ENCODE data around the gene C10orf53.
"Not testable (repeated sequence)": the region's sequence is repeated elsewhere in the genome, so short reads cannot be mapped to it uniquely, and the experiment has no call there.

C10orf53 gene

DNA sequence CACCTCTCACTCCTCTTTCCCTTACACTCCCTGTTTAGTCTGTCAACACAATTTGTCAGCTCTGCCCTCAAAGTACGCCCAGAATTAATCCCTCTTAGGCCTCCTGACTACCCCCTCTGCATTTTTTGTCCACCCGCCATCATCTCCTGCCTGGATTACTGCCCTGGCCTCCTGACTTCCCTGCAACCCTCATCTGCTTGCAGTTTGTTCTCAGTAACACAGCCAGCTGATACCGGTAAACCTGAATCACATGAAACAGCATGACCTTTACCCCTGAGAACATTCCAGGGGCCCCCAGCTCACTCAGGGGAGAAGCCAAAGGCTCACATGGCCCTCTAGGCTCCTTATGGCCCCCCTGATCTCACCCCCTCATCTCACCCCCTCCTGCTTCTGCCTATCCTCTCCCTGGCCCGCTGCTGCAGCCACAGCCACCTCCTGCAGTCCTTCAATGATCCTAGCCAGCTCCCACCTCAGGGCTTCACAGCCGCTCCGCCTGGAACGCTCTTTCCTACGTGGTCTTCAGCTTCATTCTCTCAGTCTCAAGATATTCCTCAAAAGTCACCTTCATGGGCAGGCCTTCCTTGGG is 8.9 kb downstream of the C10orf53 start:
- no peak for DNase-seq

DNA sequence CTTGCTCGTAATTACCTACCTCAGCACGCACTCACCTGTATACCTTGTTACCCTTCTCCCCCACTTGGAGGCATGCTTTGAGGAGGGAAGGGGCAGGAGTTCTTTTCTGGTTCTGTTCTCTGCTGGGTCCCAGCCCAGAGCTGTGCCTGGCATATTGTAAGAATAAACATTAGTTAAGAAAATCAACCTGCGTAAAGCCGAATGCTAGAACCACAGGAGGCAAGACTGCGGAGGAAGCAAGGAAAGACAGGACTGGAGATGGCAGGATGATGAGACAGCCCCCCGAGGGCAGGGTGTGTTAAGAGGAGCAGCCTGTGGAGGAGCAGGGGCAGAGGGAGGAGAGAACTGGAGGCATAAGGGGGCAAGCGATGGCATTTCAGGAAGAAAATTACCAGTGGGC is 9.5 kb downstream of the C10orf53 start:
- DNase-seq, result no peak

GRCh38 chr10:49689882-49690510 is 10.5 kb downstream of the C10orf53 start:
- DNase-seq, result no peak

DNA sequence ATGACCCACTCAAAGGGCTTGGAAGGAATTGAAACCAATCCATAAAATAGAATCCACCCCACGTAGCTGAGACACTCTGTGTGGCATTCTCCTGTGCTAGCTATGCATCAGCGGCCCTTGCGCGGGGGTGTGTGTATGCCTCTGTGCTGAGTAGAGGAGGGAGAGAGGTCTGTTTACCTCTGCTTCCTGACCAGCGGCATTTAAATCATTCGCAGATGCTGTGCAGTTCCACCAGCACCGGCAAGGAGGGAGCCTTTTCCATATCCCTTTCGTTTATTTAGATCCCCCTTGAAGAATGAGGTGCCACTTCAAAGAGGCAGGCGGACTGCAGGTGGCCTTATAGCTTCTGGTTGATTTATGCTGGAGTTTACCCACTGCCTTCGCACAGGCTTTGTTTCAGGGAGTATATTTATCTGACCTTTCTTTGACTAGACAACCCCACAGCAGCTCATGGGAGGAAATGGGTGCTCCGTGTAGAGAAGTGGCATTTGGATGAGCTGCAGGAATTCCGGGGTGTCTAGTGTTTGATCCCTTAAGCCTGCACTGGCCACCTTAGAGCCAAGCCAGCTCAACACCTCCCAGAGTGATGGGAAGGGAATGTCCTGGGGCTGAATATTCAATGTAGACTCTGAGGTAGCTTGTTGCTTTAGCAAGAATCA is 11.4 kb downstream of the C10orf53 start:
- DNase-seq, result no peak

DNA sequence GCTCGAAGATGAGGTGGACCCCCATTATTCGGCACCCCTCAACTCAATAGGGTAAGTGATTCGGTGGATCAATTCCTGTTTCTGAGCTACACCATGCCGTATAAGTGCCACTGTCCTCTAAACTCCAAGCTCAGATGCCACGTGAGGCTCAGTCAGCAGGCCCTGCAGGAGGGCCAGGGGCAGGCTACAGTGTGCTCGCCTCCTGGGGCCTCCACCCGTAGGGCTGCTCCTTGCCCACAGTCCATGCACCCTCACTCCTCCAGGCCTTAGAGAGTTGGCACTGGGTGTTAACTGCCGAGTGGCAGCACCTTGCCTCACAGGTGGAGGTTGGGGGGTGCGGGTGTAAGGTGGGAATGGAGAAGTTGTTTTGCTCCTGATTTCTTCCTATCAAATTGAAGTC is 12.1 kb downstream of the C10orf53 start:
- no peak for DNase-seq

- no peak for DNase-seq
These were observed 15.0 kb downstream of the C10orf53 start for GRCh38 chr10:49694466-49694865.

- no peak for DNase-seq
These were observed 16.9 kb downstream of the C10orf53 start for GRCh38 chr10:49696311-49696710.

- no peak for DNase-seq
These were observed 19.2 kb downstream of the C10orf53 start for GRCh38 chr10:49698679-49699078.

DNA sequence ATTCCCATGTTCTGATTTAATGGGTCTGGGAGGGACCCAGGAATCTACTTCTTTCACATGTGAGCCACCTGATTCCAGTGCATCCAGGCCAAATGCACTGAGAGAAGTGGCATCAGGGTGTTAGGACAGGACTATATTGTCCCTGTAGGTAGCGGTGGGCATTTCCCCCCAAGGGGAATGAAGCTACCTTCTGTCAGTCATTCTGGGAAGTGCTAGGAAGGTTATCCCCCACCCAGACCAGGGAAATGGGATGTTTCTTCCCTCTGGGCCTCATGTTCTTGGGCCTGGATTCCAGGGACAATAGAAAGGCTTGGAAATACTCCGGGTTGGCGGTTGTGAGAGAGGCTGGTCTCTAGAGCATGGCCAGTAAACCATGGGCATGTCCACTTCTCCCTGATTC is 20.8 kb downstream of the C10orf53 start:
- DNase-seq, result no peak

- DNase-seq, result no peak
These were observed 21.5 kb downstream of the C10orf53 start for GRCh38 chr10:49700997-49701396.

GRCh38 chr10:49707585-49707984 is 28.1 kb downstream of the C10orf53 start:
- DNase-seq, result no peak

DNA sequence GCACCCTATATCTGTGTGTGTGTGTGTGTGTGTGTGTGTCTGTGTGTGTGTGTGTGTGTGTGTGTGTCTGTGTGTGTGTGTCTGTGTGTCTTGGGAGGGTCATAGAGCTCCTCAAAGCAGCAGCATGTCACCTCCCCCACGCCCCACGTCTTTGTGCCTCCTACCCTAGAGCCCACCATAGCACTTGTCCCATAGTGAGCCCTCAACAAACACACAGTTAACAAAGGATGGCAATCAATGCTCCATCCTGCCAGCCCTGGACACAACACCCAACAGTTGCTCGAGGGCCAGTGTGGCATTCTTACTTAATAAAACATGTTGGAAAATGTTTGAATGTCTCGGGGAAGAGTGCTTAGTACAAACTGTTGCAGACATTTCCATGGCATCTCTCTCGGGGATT is 30.5 kb downstream of the C10orf53 start:
- DNase-seq, result no peak

GRCh38 chr10:49710966-49711365 is 31.5 kb downstream of the C10orf53 start:
- no peak for DNase-seq

- DNase-seq, result no peak
These were observed 32.0 kb downstream of the C10orf53 start for GRCh38 chr10:49711481-49711880.

- DNase-seq, result no peak
These were observed 33.8 kb downstream of the C10orf53 start for GRCh38 chr10:49713266-49713665.

GRCh38 chr10:49715157-49715556 is 35.7 kb downstream of the C10orf53 start:
- not testable (repeated sequence) for DNase-seq

DNA sequence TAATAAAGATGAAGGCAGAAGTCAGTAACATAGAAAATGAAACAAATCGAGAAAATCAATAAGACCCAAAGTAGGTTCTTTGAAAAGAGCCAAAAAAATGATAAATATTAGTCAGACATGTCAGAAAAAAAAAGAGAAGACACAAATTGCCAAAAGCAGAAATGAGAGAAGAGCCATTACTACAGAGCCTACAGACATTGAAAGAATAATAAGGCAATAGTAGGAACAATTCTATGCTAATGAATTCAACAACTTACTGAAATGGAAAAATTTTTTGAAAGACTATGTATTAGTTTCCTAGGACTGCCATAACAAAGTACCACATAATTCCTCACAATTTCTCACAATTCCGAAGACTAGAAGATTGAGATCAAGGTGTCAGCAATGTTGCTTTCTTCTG is 47.1 kb downstream of the C10orf53 start:
- DNase-seq, result no peak

DNA sequence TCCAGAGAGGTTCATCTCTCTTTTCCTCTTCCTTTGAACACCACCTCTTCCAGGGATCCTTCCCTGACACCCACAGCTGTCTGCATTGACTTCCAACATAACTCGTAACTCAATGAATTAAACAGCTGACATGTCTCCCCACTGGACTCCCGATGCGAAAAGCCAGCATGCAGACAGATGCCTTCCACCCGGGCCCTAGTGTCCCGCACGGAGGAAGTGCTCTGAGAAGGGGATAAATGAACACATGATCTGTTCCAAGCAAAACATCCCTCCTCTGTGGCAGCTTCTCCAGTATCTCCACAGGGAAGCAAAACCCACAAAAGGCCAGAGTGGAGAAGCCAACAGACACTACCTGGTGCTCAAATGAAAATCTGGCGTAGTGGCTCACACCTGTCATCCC is 54.4 kb downstream of the C10orf53 start:
- DNase-seq, result no peak

DNA sequence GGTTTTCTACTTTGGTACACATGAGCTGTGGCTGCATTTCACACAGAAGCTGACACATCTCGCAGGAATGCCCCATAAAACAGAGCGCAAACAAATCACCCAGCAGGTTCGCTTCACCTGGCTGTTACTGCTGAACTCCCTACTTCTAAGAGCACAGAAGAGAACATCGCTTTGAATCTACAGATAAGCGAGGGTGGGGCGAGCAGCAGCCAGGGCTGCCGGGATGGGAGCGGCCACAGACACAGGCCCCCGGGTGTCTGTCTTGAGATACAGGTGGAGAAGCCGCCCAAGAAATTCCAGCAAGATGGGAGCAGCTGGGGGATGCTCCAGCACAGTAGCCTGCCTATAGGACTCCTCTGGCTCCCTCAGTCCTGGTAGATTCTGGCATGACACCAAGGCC is 55.2 kb downstream of the C10orf53 start:
- no peak for DNase-seq

DNA sequence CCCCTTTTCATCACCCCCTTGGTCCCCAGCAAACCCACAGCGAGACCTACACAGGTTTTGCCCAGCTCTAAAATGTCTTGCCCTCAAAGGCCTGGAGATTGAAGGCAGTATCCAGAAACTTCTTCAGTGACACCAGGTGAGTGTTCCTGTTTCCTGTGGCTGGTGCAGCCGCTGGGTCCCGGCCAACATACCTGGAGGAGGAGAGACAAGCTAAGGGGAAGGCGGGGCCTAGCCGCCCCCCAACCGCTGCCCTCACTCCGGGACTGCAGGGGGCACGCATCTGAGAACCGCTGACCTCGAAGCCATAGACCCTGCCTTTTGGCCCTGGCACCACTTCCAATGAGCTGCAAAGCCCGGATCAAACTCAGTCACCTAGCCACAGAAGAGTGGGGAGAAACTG is 55.7 kb downstream of the C10orf53 start:
- no peak for DNase-seq

DNA sequence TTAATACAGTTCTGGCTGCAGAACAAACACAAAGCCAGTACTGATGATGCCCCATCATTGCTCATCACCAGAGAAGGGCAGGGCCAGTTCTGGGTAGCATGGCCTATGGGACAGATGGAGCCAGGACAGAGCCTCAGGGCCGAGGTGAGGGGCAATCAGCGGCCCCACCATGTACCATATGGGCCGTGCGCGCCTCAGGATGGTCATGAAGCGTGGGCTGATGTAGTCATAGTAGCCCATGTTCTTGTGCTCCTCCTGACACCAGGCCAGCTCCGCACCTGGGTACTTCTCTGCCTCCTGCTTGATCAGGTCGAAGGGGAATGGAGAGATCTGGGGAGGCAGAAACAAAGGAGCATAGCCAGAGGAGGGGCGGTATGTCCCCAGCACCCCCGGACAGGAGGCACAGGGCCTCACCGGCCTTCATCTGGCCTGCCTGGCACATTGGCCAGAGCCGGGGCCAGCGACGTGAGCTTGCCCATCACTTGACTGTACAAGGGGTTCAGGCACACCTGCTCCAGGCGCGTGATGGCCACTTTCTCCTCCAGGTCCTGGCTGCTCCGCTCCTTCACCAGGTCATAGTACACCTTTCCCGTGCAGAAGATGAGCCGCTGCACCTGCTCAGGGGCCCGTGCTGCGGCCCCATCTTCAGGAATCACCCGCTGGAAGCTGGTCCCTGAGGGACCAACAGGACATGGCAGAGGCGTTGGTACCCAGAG is 56.6 kb downstream of the C10orf53 start:
- no peak for DNase-seq

GRCh38 chr10:49736564-49737113 is 57.2 kb downstream of the C10orf53 start:
- DNase-seq, result no peak

DNA sequence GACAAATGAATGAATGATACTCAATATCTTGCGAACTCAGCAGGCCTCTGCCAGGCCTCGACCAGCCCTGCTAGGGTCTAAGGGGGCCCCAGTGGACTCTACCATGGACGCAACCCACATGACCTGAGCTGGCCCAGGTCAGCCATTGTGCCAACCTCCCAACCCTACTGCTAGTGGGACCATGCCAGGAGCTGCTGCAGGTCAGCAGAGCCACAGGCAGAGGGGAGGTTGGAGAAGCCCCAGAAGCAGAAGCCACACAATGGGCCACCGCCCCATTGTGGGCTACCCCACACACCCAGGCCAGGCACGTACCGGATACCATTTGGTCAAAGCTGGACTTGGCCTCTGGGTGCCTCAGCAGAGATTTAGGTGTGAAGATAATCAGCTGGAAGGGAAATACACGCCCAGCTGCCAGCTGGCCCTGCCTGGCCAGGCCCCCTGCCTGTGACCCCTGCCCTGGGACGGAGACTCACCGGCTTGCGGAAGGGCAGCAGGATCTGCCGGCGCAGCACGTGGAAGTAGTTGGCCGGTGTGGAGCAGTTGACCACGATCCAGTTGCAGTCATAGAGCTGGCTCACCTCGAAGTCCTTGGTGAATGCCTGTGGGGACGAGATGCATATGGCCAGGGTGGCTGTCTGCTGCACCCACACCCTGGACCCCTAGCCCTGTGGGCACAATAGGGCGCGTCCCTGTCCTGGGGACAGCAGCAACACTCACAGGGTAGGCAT is 58.2 kb downstream of the C10orf53 start:
- no peak for DNase-seq

Measured in T-helper 9 cell (primary cell).